Measurements from ENCODE around the gene GOLGA6L6. TPM values are rescaled to one million over a fixed set of nuclear protein-coding genes. Genes with fewer than 3 reads are reported as not detected.
"Not testable (repeated sequence)": the region's sequence is repeated elsewhere in the genome, so short reads cannot be mapped to it uniquely, and the experiment has no call there.

The GOLGA6L6 gene
- total RNA-seq, 2 experiments from 2014 or later, result not detected

- H3K36me3 ChIP-seq (ENCODE audit: insufficient read depth, low read length); H3K27me3 ChIP-seq (ENCODE audit: control insufficient read depth in 1 of 2, insufficient read depth in 2 of 2, low read length in 2 of 2); H3K4me3 ChIP-seq (ENCODE audit: low read length); POLR2A ChIA-PET; H3K27ac ChIP-seq (ENCODE audit: low read depth in 1 of 2, low read length in 2 of 2); ATAC-seq (ENCODE audit: poor library complexity); H3K4me1 Mint-ChIP-seq (ENCODE audit: low read depth); H3K4me3 Mint-ChIP-seq; intact Hi-C loops (cut with DNase I, micrococcal nuclease); H3K27ac Mint-ChIP-seq; DNase-seq; H3K9me3 ChIP-seq (ENCODE audit: control insufficient read depth in 1 of 2, insufficient read depth in 1 of 2, low read length in 2 of 2); H3K36me3 Mint-ChIP-seq (ENCODE audit: low read depth); H3K9me3 Mint-ChIP-seq; H3K27me3 Mint-ChIP-seq; H3K4me1 ChIP-seq (ENCODE audit: insufficient read depth, low read length); CTCF ChIA-PET: not testable (repeated sequence)
Measured at GRCh38 chr15:20489320-20489719, 52.3 kb downstream of the GOLGA6L6 start.
